T-helper 1 cell (primary cell): ENCODE measurements around the gene DMXL2.

Experiments
- DNase-seq, 5 donors: peaks; one replicate each; pipeline ENCODE4 v3.0.0-alpha.2; 2012 to 2020

Gene DMXL2

GRCh38 chr15:51403946-51404695 is 218.4 kb downstream of the DMXL2 start:
- DNase-seq: no peak

- no peak for DNase-seq
Measured at GRCh38 chr15:51403072-51403878, 219.3 kb downstream of the DMXL2 start.

- DNase-seq: no peak
Measured at GRCh38 chr15:51401872-51402517, 220.6 kb downstream of the DMXL2 start.

- no peak for DNase-seq
Measured at GRCh38 chr15:51401051-51401780, 221.4 kb downstream of the DMXL2 start.

GRCh38 chr15:51398626-51399025 is 223.9 kb downstream of the DMXL2 start:
- DNase-seq: no peak
